ENCODE measurements around the gene FFAR3. TPM values are rescaled to one million over a fixed set of nuclear protein-coding genes. Genes with fewer than 3 reads are reported as not detected.
A peak's percentile ranks its signal among the peaks of the same experiment; 100 is the strongest.

FFAR3 gene, protein sequence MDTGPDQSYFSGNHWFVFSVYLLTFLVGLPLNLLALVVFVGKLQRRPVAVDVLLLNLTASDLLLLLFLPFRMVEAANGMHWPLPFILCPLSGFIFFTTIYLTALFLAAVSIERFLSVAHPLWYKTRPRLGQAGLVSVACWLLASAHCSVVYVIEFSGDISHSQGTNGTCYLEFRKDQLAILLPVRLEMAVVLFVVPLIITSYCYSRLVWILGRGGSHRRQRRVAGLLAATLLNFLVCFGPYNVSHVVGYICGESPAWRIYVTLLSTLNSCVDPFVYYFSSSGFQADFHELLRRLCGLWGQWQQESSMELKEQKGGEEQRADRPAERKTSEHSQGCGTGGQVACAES
- 1 to 10 TPM in 4 of 7 donors, under 1 TPM in 2, not detected in 1; 0.55 to 3.2 (median 2.0) TPM for total RNA-seq
- under 1 TPM; 0.30 to 0.45 (median 0.33) TPM for polyA plus RNA-seq
- long read RNA-seq, donor 1, partial matches to known transcripts: 0 of 1 reads
- long read RNA-seq, donor 1, other reads (novel, unspliced or antisense): 0 of 1 reads
- long read RNA-seq, donor 2: 0 reads

DNA sequence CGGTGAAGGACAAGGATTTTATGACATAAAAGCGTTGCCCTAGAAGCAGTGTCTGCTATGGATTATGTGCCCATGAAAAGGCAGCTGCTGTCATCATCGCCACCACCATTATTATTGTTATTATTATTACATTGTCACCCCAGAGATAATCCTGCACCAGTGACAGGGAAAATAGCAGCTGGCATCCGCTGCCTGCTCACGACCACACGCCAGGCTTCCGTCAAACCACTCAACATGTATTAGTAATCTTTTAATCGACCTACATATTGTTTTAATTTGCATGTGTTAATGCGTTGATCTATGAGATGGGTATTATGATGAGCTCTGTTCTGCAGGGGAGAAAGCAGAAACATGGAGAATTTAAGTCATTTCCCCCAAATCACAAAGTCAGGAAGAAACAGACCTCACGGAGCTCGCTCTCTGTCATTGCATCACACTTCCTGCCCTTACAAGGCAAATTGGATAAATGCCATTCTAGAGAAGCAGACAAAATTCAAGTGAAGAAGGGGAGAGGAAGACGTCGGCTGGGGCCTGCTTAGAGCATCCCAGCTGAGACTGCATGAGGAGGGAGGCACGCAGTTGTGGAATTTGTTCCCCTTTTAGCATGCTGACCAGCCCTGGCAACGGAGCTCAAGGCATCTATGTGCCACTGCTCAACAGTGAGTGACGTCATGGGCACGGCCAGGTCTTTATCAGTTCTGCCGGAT lies at the start of gene FFAR3:
Gene FFAR3, plus strand, starts transcription at position 594 of the 707 bp plus-strand sequence. CDS start 431 bp downstream, outside the sequence.
- WGBS, 5 donors: 32 to 49% (median 34%) methylated on average over 14 to 18 of the region's 18 CpGs
- peaks cover 0 to 7% (median 0%) of the 10 kb centered on the region in 7 donors for H3K27me3 ChIP-seq (replicated peaks in 1 of 7)
- intact Hi-C loops (cut with DNase I; ENCODE audit: low total_unique reads): loop anchor here (10.0 kb wide), 1 partner anchor 137 kb away; the partner anchor contains the start of gene KRTDAP
- peak within 1 kb of the TSS in 1 of 8 donors; percentile 14 for H3K4me3 ChIP-seq
- peak within 1 kb of the TSS in 4 of 8 donors; percentile 51 to 70 (median 64) for H3K27ac ChIP-seq
- peak; percentile 79 for DNase-seq
- H3K4me1 ChIP-seq: peaks cover 3 to 25% (median 13%) of the 10 kb centered on the region in 6 donors
- H3K9me3 ChIP-seq: no peaks in the 10 kb centered on the region
- no peaks in the 10 kb centered on the region for H3K36me3 ChIP-seq
- TF ChIP-seq POLR2A (IDR thresholded peaks at IDR 0.05): no peak
- peak in 1 of 3 donors; percentile 47 for TF ChIP-seq POLR2AphosphoS5 (IDR thresholded peaks at IDR 0.05)
- TF ChIP-seq, protein P1, sequence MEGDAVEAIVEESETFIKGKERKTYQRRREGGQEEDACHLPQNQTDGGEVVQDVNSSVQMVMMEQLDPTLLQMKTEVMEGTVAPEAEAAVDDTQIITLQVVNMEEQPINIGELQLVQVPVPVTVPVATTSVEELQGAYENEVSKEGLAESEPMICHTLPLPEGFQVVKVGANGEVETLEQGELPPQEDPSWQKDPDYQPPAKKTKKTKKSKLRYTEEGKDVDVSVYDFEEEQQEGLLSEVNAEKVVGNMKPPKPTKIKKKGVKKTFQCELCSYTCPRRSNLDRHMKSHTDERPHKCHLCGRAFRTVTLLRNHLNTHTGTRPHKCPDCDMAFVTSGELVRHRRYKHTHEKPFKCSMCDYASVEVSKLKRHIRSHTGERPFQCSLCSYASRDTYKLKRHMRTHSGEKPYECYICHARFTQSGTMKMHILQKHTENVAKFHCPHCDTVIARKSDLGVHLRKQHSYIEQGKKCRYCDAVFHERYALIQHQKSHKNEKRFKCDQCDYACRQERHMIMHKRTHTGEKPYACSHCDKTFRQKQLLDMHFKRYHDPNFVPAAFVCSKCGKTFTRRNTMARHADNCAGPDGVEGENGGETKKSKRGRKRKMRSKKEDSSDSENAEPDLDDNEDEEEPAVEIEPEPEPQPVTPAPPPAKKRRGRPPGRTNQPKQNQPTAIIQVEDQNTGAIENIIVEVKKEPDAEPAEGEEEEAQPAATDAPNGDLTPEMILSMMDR (IDR thresholded peaks at IDR 0.05 in 8 of 11, conservative IDR thresholded peaks at IDR 0.05 in 3 of 11): no peak

DNA sequence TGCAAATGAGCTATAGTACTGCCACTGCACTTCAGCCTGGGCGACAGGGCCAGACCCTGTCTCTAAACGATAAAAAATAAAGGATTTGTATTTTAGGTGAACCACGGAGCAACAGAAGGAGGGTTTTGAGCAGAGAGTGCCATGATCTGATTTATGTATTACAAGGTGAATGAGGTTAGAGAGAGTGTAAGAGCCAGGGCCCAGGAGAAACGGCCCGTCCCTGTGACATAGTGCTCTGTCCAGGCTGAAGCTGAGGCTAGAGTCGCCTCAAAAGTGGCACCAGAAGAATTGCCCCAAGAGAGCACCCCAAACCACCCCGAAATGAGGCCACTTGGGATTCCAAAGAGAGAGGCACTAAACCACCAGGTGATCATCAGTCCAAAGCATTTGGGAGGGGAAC lies 49.4 kb upstream of the FFAR3 start:
- Histone ChIP-seq H3K36me3 (no peaks in the 10 kb centered on the region), H3K27me3 (replicated peaks in 1 of 7) (no peaks in the 10 kb centered on the region), H3K9me3 (no peaks in the 10 kb centered on the region), H3K27ac (peak overlapping the region in 3 of 8 donors; percentile 52 to 65 (median 65)), H3K4me1 (peaks cover 0 to 80% (median 10%) of the 10 kb centered on the region in 6 donors), H3K4me3 (no peak overlapping the region)
- DNase-seq: no peak
- TF ChIP-seq POLR2AphosphoS5 (IDR thresholded peaks at IDR 0.05) (no peak), POLR2A (IDR thresholded peaks at IDR 0.05) (no peak)
- TF ChIP-seq, protein P1 (IDR thresholded peaks at IDR 0.05 in 8 of 11, conservative IDR thresholded peaks at IDR 0.05 in 3 of 11): no peak
- WGBS, 5 donors: 76 to 90% (median 86%) methylated on average over 7 of the region's 7 CpGs
- intact Hi-C loops (cut with DNase I; ENCODE audit: low total_unique reads): no loop called here

DNA sequence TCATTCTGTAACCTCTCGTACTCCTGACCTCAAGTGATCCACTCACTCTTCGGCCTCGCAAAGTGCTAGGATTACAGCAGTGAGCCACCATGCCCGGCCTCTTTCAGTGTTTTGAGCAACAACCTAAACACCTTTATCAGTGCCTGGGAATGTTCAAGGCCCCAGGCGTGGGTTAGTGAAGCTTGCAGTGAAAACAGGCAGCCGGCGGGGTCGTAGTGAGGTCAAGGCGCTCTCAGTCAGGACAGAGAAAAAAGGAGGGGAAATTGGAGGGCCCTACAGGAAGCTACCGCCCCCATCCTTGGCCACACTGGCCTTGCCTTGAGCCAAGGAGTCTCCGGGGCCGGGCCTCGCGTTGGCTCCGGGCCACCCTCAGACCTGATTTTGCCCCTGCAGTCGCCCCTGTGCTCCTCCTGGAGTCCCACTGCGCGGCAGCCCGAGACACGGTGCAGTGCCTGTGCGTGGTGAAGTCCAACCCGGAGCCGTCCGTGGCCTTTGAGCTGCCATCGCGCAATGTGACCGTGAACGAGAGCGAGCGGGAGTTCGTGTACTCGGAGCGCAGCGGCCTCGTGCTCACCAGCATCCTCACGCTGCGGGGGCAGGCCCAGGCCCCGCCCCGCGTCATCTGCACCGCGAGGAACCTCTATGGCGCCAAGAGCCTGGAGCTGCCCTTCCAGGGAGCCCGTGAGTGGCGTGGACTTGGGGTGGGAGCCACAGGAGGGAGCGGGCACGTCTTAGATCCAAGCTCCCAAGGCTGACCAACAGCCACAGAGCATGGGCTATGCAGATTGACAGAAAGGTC lies 48.6 kb upstream of the FFAR3 start:
- Histone ChIP-seq H3K9me3 (no peaks in the 10 kb centered on the region), H3K27ac (peak overlapping the region in 3 of 8 donors; percentile 52 to 65 (median 65)), H3K36me3 (no peaks in the 10 kb centered on the region), H3K27me3 (replicated peaks in 1 of 7) (no peaks in the 10 kb centered on the region), H3K4me1 (peaks cover 0 to 87% (median 10%) of the 10 kb centered on the region in 6 donors), H3K4me3 (peak overlapping the region in 2 of 8 donors; percentile 6 to 22)
- DNase-seq: no peak
- WGBS, 5 donors: 51 to 85% (median 68%) methylated on average over 43 to 47 of the region's 47 CpGs
- intact Hi-C loops (cut with DNase I; ENCODE audit: low total_unique reads): no loop called here
- TF ChIP-seq, protein P1 (IDR thresholded peaks at IDR 0.05 in 8 of 11, conservative IDR thresholded peaks at IDR 0.05 in 3 of 11): no peak
- TF ChIP-seq POLR2AphosphoS5 (IDR thresholded peaks at IDR 0.05): peak in 2 of 3 donors; percentile 73

All from spleen (tissue), 13 donors.